Body of pancreas (tissue), 4 donors: ENCODE results near the gene ERRFI1. TPM values are rescaled to one million over a fixed set of nuclear protein-coding genes. Genes with fewer than 3 reads are reported as not detected.

Source experiments
- ATAC-seq: fragments of 150-250 bp; one replicate; pipeline ENCODE4 v1.9.1; 2016
- DNase-seq, 4 donors: peaks; one replicate each; pipeline ENCODE4 v3.0.0-alpha.2; 2019
- H3K27ac ChIP-seq, 4 donors: fragments of 200-600 bp; sonication (generic); 1 replicate in 3 of 4; 2 replicates in 1 of 4; pipeline versions ENCODE4 v1.5.1 to v1.6.1; 2016 to 2019; ENCODE audit warnings: mild to moderate bottlenecking in 1 of 4, mixed read lengths in 1 of 4, moderate library complexity in 1 of 4
- H3K27me3 ChIP-seq, 2 donors: fragments of 200-600 bp; sonication (generic); one replicate each; pipeline ENCODE4 v1.6.0; 2016; ENCODE audit warnings: mild to moderate bottlenecking in 1 of 2
- H3K36me3 ChIP-seq, 2 donors: fragments of 200-600 bp; sonication (generic); replicated peaks in 1 of 2; 2 replicates each; pipeline ENCODE4 v1.5.1; 2016; ENCODE audit warnings: low read depth in 2 of 2; ENCODE audit not compliant: insufficient read depth in 1 of 2
- H3K4me1 ChIP-seq: fragments of 200-600 bp; sonication (generic); one replicate; pipeline ENCODE4 v1.6.0; 2016
- H3K4me3 ChIP-seq, 2 donors: fragments of 200-600 bp; sonication (generic); 1 replicate in 1 of 2; 2 replicates in 1 of 2; pipeline ENCODE4 v1.5.1; 2016 to 2019
- H3K9me3 ChIP-seq, 3 donors: fragments of 200-600 bp; sonication (generic); 1 replicate in 2 of 3; 2 replicates in 1 of 3; pipeline ENCODE4 v1.5.1; 2016
- POLR2A ChIP-seq, 3 donors: fragments of 450-650 bp; IDR thresholded peaks; one replicate each; pipeline ENCODE4 v1.6.1; 2016; ENCODE audit warnings: antibody characterized with exemption in 3 of 3, mild to moderate bottlenecking in 2 of 3
- WGBS, 2 donors: methylation state at CpG; one replicate each; pipeline ENCODE4 v1.1.5; 2017; 5-methylcytosine and 5-hydroxymethylcytosine counted together
- intact Hi-C: fragments of 100-400 bp; cut with DNase I; formaldehyde crosslinking; loops from one replicate; pipeline ENCODE4 v1.15.1; 2023
- total RNA-seq, 2 donors: library from RNA; depleted of rRNA; stranded (reverse); fragments of >200 nt; gene quantifications; one replicate each; pipeline ENCODE4 v1.1.0, GENCODE V29; 2016
- TF ChIP-seq, protein P1 (sequence below), 7 experiments: fragments of 450-650 bp in 4 of 7; fragments of 200-600 bp in 3 of 7; sonication (generic) in 3 of 7; IDR thresholded peaks; one replicate each; pipeline ENCODE4 v1.5.1; 2016 to 2019; ENCODE audit warnings: antibody characterized with exemption in 7 of 7

Gene ERRFI1
- total RNA-seq, 2 donors from 2014 or later: 127 to 273 TPM

DNA sequence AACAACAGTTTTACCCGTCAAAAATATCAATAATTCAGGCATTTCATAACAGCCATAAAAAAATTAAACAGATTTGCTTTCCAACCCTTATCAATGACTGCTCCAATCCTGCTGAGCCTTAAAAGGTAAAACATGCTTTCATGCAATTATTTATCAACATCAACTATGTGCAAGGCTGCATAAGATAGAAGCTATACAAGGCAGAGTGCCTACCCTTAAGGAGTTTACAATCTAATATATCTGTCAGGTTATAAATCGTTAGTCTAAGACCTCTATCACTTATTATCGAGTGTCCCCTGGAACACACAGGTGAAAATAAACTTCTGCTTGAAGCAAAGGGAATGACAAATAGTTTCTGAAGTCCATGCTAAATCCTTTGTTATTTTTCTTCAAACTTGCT, 1.8 kb downstream of the ERRFI1 start:
- no peak for DNase-seq
- Histone ChIP-seq H3K36me3 (no peaks in the 10 kb centered on the region), H3K9me3 (no peaks in the 10 kb centered on the region), H3K4me1 (peaks cover 68% of the 10 kb centered on the region), H3K27ac (peak overlapping the region; percentile 78 to 100 (median 99)), H3K4me3 (peak overlapping the region; percentile 26 to 76), H3K27me3 (no peaks in the 10 kb centered on the region)
- TF ChIP-seq, protein P1, sequence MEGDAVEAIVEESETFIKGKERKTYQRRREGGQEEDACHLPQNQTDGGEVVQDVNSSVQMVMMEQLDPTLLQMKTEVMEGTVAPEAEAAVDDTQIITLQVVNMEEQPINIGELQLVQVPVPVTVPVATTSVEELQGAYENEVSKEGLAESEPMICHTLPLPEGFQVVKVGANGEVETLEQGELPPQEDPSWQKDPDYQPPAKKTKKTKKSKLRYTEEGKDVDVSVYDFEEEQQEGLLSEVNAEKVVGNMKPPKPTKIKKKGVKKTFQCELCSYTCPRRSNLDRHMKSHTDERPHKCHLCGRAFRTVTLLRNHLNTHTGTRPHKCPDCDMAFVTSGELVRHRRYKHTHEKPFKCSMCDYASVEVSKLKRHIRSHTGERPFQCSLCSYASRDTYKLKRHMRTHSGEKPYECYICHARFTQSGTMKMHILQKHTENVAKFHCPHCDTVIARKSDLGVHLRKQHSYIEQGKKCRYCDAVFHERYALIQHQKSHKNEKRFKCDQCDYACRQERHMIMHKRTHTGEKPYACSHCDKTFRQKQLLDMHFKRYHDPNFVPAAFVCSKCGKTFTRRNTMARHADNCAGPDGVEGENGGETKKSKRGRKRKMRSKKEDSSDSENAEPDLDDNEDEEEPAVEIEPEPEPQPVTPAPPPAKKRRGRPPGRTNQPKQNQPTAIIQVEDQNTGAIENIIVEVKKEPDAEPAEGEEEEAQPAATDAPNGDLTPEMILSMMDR (IDR thresholded peaks at IDR 0.05): no peak
- TF ChIP-seq POLR2A (IDR thresholded peaks at IDR 0.05): no peak
- 15% methylated on average over 3 of the region's 3 CpGs for WGBS, 2 donors
- no peak for ATAC-seq
- intact Hi-C loops: no loop called here

DNA sequence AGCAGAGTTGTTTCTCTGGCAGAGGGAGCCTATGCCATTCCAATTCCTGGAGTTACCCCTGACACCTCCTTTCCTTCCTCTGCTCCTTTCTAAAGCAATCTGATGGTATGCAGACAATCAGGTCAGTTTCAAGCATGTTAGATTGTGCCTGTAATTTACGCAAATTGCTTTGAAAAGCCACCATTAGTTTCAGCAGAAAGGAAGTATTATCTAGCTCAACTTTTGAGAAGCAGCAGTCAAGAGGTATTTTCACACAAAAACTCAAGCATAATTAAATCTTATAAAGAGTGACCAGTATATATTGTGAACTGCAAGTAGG, 2.2 kb downstream of the ERRFI1 start:
- WGBS, 2 donors: 0 to 17% methylated on average over 1 of the region's 1 CpG

GRCh38 chr1:8023287-8023994, 2.7 kb downstream of the ERRFI1 start:
- H3K27ac ChIP-seq: peak overlapping the region; percentile 78 to 100 (median 99)
- no peak for ATAC-seq
- no peaks in the 10 kb centered on the region for H3K36me3 ChIP-seq
- 23 to 26% methylated on average over 10 of the region's 10 CpGs for WGBS, 2 donors
- no peaks in the 10 kb centered on the region for H3K9me3 ChIP-seq
- peaks cover 69% of the 10 kb centered on the region for H3K4me1 ChIP-seq
- H3K4me3 ChIP-seq: peak overlapping the region; percentile 26 to 76
- H3K27me3 ChIP-seq: no peaks in the 10 kb centered on the region
- TF ChIP-seq, protein P1 (IDR thresholded peaks at IDR 0.05): no peak
- TF ChIP-seq POLR2A (IDR thresholded peaks at IDR 0.05): peak; percentile 51 to 87 (median 69)
- peak in 3 of 4 donors; percentile 56 to 65 (median 59) for DNase-seq
- intact Hi-C loops: no loop called here

More for the DNA sequence above, 2.2 kb downstream of the ERRFI1 start:
- H3K36me3 ChIP-seq: no peaks in the 10 kb centered on the region
- DNase-seq (no peak), ATAC-seq (no peak)
- no peaks in the 10 kb centered on the region for H3K9me3 ChIP-seq
- H3K27ac ChIP-seq: peak overlapping the region; percentile 78 to 100 (median 99)
- H3K4me1 ChIP-seq: peaks cover 69% of the 10 kb centered on the region
- H3K4me3 ChIP-seq: peak overlapping the region; percentile 26 to 76
- H3K27me3 ChIP-seq: no peaks in the 10 kb centered on the region
- intact Hi-C loops: no loop called here
- TF ChIP-seq, protein P1 (IDR thresholded peaks at IDR 0.05): no peak
- no peak for TF ChIP-seq POLR2A (IDR thresholded peaks at IDR 0.05)

GRCh38 chr1:8022395-8023286, 3.5 kb downstream of the ERRFI1 start:
- WGBS, 2 donors: 41 to 42% methylated on average over 3 of the region's 3 CpGs
- DNase-seq: no peak
- TF ChIP-seq POLR2A (IDR thresholded peaks at IDR 0.05): peak in 2 of 3 donors; percentile 52 to 59
- TF ChIP-seq, protein P1 (IDR thresholded peaks at IDR 0.05): no peak
- intact Hi-C loops: no loop called here
- Histone ChIP-seq H3K27ac (peak overlapping the region; percentile 78 to 100 (median 99)), H3K27me3 (no peaks in the 10 kb centered on the region), H3K9me3 (no peaks in the 10 kb centered on the region), H3K36me3 (no peaks in the 10 kb centered on the region), H3K4me3 (peak overlapping the region; percentile 26 to 76), H3K4me1 (peaks cover 69% of the 10 kb centered on the region)
- ATAC-seq: no peak
